ENCODE data around the gene NOX3.

DNA sequence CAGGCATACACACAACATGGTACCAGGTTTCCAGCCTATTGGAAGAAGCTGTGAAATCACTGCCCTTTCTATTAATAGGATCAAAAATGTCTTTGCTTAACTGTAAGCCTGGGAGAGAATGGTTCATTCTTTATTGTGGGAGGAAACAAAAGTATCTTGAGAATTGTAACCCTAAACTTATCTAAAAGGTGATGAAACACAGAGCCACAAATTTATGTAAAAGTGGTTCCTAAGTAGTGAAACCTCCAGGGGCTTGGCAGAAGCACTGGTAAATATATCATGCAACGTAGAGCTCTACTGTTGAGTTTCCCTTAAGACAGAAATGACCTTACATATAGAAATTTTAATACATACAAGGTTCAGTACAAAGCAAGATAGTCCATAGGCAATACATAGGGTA is 17.2 kb upstream of the NOX3 start:
- TF ChIP-seq POLR2A (IDR thresholded peaks at IDR 0.05) (no peak), POLR2AphosphoS5 (IDR thresholded peaks at IDR 0.05) (no peak)

Data from upper lobe of left lung (tissue), 4 donors.